Stimulated activated CD8-positive, alpha-beta memory T cell treated with anti-CD3 and anti-CD28 coated beads, Interleukin-15, amount 100 ng/mL, for 1 hour (primary cell): Measurements from ENCODE around the gene HIVEP3.

Experiments
- DNase-seq: peaks from one replicate; pipeline ENCODE4 v3.0.0-alpha.2; 2020; ENCODE audit warnings: low read depth

HIVEP3 gene

GRCh38 chr1:41547781-41548560, 370.8 kb downstream of the HIVEP3 start:
- no peak for DNase-seq

GRCh38 chr1:41547336-41547735, 371.4 kb downstream of the HIVEP3 start:
- no peak for DNase-seq

DNA sequence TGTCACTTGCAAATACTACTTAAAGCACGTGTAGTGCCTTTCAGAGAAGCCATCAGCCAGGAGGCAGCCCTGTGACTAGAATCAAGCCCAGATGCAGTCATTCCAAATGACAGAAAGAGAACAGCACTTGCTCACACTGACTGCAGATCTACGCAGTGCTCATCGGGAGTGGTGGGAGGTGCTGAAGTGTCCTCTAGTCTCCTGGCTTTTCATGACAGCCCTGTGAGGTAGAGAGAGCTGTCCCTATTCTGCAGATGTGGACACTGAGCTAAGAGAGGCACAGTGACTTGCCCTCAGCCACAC, 371.9 kb downstream of the HIVEP3 start:
- no peak for DNase-seq

DNA sequence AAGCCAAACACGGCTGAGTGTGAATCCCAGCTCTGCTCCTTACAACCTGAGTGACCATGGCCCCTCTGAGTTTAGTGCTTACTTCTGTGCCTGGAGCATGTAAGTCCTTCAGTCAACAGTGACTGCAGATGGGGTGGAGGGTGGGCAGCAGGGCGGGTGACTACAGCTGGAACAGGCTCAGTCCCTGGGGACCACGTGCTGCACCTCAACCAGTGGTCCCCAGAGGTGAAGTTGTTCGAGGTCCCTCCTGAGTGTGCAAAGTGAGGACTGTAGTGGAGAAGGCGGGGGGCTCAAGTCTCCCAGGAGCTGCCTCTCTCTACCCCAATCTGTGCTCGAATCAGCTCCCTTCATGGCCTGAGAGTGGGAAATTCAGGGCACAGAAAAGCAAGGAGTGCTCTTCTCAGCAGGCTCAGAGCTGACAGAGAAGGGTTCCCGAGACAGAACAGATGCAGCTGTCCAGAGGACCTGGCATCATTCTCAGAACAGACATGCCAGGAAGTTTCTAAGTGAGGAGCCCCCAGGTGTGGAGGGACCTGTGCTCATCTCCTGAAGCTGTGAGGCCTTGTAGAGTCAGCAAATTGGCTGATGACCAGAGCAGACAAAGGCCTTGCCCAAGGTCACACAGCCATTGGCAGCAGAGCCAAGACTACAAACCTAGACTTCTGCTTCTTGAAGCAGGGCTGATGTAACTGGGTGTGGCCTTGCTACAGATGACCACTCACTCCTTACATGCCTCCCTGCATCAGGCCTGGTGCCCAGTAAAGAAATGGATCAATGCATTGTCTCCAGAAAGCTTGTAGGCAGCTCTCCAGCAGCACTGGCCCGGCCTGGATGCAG, 372.5 kb downstream of the HIVEP3 start:
- DNase-seq = no peak

- no peak for DNase-seq
Measured at GRCh38 chr1:41542196-41542930, 376.4 kb downstream of the HIVEP3 start.

- no peak for DNase-seq
Measured at GRCh38 chr1:41541592-41541952, 377.1 kb downstream of the HIVEP3 start.

GRCh38 chr1:41540886-41541591, 377.7 kb downstream of the HIVEP3 start:
- no peak for DNase-seq

DNA sequence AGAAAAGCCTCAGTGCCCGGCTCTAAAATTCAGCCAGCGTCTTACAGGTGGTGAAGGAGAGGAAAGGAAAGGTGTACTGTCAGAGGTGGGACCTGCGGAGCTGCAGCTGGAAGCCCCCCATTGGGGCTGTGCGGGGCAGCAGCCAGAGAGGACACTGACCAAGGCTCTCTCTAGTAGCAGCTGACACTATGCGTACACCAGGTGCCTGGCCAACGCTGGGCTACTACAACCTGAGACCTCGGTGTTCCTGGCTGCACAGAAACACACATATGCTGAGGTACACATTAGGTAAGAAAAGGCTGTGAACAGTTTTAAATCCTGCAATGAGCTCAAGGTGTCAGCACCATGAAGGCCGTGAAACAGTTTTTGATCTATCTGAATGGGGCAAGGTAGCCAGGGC, 378.7 kb downstream of the HIVEP3 start:
- no peak for DNase-seq

GRCh38 chr1:41539418-41539805, 379.3 kb downstream of the HIVEP3 start:
- DNase-seq = no peak

DNA sequence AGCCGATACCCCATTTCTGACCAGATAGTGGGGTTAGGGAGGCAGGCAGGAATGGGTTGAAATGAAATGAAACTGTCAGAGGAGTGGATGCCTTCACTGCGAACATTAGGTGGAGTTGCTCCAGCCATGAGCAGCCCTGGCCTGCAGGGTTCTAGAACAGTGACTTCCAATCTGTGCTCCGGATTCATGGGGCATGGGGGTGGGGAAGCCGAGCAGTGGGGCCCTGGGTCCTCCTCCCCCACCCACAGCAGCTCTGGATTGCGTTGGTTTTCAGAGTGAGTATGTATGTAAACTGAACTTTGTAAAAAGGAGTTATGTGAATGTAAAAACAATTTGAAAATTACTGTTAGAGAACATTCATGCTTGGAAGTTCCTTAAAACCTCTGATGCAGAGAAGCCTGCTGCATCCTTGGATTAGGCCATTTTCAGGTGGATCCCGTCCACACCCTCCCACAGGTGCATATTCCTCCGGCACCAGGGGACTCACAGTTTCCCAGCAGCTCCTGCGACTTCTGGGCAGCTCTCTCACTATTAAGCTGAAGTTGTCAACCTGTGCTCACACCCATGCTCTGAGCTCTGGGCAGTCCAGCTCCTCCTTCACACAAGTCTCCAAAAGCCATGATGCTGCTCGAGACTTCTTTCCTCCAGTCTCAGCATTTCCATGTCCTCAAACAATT, 379.8 kb downstream of the HIVEP3 start:
- no peak for DNase-seq

- DNase-seq = no peak
Measured at GRCh38 chr1:41537788-41538351, 380.9 kb downstream of the HIVEP3 start.

DNA sequence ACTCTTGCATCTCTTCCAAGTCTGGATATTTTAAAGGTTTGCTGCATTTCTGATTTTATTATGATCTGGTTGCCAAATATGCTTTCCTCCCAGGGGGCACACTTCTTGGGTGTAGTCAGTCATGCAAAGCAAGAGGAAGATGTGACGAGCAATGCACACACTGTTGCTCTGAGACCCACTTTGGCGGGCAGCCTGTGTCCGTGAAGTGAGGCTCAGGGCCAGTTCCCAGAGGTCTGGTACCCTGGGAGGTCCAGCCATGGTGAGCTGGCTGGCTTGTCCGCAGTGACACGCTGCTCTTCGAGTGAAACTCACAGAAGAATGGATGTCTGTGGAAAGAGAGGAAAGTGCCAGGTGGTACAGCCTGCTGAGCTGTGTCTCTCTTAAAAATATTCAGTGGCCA, 381.5 kb downstream of the HIVEP3 start:
- no peak for DNase-seq

GRCh38 chr1:41536361-41536802, 382.3 kb downstream of the HIVEP3 start:
- no peak for DNase-seq

DNA sequence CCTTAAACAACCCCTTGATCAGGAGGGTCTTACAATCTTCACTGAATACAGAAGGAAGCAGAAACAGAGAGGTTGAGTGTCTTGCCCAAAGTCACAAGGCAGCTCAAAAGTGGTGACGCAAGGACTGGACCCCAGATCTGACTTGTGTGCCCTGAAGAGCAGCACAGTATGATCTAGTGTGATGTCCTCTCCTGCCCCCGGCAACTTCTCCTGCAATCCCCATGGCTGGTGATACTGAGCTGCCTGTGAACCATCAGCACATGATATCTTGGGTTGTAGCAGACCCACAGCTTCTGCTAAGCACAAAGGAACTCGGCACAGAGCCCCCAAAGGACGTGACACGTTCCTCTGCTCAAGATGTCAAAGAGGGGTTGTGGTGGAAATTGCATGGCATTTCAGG, 383.0 kb downstream of the HIVEP3 start:
- DNase-seq = no peak

GRCh38 chr1:41535276-41535675, 383.4 kb downstream of the HIVEP3 start:
- DNase-seq = no peak

GRCh38 chr1:41534181-41535076, 384.3 kb downstream of the HIVEP3 start:
- no peak for DNase-seq

DNA sequence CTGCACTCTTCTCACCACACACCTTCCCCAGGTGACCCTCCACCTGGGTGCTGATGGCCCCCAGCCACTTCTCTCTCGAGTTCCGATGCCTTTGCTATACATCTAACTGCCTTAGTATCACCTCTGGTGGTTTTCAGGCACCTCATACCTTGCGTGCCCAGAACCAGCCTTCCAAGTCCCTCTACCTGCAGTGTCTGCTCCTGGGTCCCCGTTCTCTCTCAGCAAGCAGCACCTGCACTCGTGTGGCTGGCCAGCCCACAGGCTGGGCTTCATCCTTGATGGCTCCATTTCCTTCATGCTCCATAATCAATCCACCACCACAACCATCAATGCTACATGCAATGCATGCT, 385.0 kb downstream of the HIVEP3 start:
- DNase-seq = no peak

DNA sequence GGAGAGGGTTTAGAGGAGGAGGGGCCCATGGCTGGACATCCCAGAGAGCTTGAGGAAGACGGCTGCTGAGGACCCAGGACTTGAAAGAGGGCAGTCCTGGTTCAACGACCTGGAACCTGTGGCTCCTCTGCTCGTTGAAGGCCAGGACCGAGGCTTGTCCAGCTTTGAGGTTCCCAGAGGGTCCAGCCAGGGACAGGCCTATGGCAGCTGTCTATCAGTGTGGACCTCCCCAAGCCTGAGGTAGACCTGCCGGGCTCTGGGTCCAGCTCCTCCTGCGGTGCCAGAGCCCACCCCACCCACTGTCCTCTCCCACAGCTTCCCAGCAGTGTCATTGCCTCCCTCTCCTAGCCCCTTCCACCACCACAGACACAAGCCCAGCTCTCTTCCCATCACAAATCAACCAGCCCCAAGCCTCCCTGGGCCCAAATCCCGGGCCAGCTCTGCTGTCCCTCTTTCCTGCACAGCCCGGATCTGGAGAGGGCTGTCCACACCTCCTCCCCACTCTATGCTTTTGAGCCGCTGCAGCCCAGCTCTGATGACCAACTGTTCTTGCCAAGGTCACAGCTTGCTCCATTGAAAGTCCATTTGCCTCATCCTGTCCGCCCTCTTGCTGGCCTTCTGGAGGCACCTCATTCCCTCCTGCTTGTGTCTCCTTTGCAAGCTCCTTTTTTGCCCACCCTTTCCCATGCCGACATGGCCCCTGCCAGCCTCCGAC, 385.5 kb downstream of the HIVEP3 start:
- no peak for DNase-seq

DNA sequence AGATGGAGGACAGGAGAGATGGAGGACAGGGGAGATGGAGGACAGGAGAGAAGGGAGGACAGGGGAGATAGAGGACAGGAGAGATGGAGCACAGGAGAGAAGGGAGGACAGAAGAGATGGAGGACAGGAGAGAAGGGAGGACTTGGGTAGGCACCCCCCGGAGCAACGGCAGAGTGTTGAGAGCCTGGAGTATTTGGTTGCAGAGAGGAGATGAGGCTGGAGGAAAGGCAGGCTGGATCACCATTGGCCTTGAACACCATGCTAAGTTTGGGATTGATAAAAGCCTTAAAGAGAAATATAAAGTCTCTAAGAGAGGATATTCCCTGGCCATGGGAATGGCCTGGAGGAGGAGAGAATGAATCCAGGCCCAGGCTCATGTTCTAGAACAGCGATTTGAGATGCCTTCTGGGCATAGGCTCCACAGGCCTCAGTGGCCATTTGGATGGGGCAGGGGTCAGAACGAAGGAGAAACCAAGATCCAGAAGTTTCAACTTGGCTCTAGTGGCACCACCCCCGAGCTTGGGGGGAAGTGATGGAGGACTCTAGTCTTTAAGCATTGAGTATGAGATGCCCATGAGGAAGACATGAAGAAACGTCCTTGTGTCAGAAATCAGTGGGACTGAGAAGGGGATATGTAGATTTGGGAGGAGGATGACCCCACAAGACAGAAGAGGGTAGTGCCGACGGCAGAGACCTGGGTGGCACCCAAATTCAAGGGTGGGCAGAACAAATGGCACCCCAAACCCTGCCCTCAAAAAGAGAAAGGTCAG, 386.3 kb downstream of the HIVEP3 start:
- DNase-seq = no peak
